NCI-H460 (cell line): ENCODE data around the gene SCN3B. TPM values are rescaled to one million over a fixed set of nuclear protein-coding genes. Genes with fewer than 3 reads are reported as not detected.

Source experiments
- DNase-seq: peaks from one replicate; pipeline ENCODE4 v3.0.0-alpha.2; 2016; ENCODE audit warnings: low read depth; ENCODE audit errors: extremely low read depth
- total RNA-seq: library from RNA; depleted of rRNA; stranded (reverse); fragments of >200 nt; shearing (Covaris generic); gene quantifications from 2 replicates; pipeline ENCODE4 v1.2.3, GENCODE V29; 2014

Gene SCN3B
- total RNA-seq, 1 experiment from 2014 or later: 0.15 TPM

- no peak for DNase-seq
Observed at GRCh38 chr11:123603666-123604065, 50.8 kb downstream of the SCN3B start.

DNA sequence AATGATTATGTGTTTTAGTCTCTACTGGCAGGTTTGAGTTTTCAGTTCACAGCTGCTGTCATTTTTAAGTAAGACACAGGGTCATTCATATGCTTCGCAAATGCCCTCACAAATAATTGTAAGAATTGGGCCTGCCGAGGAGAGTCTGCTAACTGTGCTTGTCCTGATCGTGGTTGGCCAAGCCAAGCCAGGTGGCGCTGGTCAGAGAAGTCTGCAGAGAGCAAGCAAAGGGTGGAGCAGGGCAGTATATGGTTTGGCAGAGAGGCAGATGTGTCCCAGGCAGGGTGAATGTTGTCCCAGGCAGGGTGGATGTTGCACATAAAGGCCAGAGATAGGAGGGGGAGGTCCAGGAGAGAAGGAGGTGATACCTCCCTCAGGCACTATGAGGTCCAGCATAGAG is 52.7 kb downstream of the SCN3B start:
- DNase-seq: no peak

GRCh38 chr11:123601136-123601535 is 53.3 kb downstream of the SCN3B start:
- no peak for DNase-seq

DNA sequence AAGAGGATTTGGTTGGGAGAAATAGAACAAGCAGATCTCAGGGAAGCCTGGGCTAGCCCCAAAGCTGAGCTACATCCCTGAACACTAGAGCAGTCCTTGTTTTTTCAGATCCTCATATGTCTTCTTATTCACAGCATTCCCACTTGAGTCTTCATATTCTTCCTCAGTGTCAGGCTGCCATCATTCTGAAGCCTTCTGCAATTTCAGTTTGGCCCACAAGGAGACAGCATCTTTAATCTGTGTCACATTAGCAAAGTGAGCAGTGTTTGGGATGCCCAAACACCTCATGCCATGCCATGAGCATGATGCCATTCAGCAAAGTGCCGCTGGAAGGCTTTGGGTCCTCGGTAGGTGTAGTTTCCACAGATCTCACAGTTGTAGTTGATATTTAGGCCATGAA is 56.6 kb downstream of the SCN3B start:
- DNase-seq: no peak

DNA sequence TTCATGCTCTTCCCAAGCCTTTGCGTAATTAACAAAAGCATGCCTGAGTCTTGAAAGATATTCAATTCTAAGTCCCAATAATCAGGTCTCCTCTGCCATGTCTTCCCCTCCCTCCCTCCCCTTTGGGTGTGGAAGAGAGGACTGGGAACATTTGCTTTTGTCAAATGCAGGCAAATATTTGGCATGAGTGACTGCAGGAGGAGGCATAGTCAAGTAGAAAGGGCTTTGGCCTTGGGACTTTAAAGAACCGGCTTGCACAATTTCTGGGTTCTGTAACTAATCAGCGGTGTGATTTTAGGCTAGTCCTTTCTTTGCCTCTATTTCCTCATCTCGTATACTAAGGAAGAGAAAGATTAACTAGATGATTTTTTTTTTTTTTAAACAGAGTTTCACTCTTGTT is 59.5 kb downstream of the SCN3B start:
- DNase-seq: no peak

DNA sequence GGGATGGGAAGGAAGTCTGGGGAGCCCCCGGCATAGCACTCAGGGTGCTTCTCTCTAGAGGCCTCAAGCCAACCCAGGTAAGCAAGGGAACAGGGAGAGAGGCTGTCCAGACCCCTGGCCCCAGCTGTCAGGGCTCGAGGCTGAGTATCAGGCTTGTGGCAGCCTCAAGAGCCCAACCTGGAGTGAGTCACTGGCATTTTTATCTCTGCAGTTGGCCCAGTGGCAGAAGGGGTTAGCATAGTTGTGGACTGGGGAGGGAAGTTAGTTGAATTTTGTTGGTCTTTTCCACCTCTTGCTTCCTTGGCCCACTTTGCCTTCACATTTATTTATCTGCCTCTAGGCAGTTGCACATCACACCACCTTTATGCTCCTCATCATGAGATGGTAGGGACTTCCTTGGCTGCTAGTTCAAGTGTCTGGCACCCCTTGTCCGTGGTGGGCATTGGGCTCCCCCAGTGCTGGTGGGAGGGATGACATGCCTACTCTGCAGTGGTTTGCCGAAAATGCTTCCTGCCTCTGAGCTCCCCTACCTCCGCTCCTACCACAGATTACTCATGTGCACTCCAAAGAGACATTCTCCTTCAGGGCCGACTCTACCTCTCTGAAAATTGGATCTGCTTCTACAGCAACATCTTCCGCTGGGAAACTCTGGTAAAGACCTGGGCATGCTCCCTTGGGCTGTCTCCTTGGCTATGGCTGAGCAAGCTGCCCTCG is 60.1 kb downstream of the SCN3B start:
- no peak for DNase-seq

GRCh38 chr11:123593570-123593969 is 60.9 kb downstream of the SCN3B start:
- no peak for DNase-seq

DNA sequence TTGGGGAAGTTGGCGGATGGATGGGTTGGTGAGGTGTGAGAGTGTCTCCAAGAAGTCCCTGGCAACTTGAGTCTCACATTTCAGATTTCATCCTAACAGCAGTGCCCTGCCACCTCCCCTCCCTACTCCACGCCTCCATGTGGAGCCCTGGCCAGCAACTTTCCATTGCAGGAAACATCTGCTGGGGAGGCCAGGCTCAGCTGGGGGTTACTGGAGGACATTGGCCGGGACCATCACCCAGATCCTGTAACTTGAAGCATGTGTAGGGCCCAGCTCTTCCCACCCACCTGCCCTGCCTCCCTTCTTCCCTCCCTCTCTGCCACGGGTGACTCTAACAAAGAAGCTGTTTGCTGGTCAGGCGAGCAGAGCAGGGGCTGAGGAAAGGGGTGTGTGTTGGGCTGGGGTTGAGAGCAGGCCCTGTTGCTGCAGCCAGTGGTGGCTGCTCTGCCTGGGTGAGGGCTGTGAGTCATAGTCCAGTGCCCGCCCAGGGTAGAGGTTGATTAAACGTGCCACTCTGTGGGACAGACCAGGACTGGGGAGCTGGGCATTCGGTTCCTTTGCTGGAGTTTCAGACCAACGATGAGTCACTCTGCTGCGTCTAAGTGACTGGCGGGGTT is 64.0 kb downstream of the SCN3B start:
- DNase-seq: no peak

- DNase-seq: no peak
Observed at GRCh38 chr11:123588864-123589262, 65.6 kb downstream of the SCN3B start.

DNA sequence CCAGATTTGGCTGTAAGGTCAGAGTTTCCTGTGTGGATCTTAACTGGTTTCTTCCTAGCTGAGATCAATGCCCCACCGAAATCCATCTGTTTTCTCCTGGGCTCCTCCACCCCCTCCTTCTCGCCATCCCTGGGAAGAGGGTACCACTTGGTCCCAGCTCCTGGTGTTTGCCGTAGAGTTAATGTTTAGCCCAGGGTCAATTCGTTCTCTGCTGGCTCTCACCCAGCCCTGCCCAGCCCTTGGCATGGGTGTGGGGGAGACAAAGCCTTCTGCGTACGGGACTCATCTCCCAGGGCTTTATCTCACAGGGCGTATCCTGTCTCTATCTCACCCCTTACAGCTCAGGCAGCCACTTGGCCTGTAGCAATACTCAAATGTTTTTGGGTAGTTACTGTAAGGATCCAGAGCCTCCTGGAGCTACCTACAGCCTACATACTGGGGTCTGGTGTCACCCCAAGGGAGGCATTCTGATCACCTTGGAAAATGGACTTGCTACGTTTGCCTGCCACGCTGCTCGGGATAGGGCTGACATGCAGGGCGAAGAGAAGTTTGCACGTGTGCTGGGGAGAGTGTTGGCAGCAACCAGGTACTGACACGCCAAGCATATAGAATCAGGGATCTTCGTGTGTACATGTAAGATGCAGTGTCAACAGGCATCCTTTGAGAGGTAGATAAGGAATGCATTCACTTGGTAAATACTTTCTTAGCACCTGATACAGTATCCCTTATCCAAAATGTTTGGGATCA is 66.1 kb downstream of the SCN3B start:
- DNase-seq: no peak

DNA sequence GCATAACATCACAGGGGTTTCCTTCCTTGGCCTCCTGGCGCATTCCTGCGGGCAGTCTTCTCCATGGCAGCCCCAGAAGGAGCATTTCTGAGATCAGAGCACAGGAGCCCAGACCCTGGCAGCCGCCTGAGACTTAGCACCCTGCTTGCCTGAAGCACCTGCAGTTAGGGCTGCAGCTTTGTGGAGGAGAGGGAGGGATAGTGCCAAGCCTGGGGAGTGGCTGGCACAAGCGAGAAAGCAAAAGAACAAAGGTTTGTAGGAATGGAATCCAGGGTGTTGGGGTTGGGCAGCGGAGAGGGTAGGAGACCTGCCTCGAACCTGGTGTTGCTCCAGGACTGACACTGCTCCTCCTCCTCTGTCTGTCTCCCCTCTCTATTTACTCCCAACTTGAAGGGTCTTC is 66.9 kb downstream of the SCN3B start:
- no peak for DNase-seq

GRCh38 chr11:123587044-123587443 is 67.4 kb downstream of the SCN3B start:
- peak; percentile 19 for DNase-seq

- DNase-seq: no peak
Observed at GRCh38 chr11:123586568-123586967, 67.9 kb downstream of the SCN3B start.

DNA sequence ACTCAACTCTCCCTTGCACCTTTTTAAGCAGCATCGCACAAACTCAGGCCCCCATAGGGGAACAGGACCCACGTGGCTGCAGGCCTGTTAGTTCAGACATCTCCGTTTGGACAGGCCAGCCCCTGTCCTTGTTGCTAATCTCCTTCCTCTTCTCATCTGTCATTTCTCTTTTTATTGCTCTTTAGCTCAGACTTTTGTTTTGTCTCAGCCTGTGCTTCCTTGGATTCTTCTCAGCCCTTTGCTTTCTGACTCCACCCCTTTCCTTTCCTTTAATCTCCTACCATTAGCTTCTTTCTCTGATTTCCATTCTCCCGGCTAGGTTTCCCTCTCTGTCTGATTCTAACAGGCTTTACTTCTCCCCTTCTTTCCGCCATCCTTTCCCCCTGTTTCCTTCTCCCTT is 68.7 kb downstream of the SCN3B start:
- DNase-seq: no peak

DNA sequence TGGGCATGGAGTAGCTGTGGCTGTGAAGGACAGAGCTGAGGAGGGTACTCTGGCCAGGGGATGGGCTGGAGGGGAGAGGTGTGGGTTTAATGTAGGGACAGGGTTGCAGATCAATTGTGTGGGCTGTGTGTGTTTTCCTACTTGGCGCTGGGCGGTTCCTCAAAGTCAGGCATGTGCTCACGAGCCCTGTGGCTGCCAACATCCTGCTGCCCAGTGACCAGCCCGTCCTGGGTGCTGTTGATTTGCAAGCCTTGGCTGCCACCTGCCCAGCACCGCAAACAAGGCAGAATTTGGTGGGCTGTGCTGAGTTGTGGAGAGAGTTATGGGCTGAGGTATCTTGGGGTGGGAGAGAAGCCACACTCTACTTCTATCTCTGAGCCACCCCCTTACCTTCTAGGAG is 69.2 kb downstream of the SCN3B start:
- DNase-seq: no peak

- no peak for DNase-seq
Observed at GRCh38 chr11:123584737-123585136, 69.7 kb downstream of the SCN3B start.

DNA sequence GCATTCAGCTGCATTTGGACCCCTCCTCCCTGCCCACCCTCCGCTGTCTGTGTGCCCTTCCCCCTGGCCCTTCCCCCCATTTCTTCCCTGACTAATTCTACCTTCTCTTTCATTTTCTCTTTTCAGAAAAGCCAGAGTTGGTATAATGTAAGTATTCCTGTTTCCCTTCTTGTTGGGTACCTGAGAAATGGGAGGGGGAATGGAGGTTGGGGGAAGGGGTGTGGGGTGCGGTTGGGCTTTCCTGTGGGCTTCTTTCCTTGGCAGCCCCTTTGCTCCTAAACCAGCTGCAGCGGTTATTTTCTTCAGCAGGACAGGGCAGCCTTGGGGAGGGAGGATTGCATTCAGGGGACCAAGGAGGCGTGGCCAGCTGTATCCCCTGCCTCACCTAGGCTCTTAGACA is 70.2 kb downstream of the SCN3B start:
- DNase-seq: no peak

DNA sequence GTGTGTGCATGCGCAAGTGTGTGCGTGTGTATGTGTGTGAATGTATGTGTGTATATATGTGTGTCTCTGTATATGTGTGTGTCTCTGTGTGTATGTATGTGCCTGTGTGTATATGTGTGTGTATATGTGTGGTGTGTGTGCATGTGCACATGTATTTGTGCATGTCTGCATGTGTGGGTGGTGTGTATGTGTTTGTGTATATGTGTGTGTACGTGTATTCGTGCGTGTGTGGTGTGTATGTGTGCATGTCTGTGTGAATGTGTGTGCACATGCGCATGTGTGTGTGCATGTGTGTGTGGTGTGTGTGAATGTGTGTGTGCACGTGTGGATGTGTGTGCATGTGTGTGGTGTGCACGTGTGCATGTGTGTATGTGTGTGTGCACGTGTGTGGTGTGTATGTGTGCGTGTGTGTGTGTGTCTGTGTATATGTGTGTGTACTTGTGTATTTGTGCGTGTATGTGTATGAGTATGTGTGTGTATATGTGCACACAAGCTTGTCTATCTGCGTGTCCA is 71.4 kb downstream of the SCN3B start:
- DNase-seq: no peak

DNA sequence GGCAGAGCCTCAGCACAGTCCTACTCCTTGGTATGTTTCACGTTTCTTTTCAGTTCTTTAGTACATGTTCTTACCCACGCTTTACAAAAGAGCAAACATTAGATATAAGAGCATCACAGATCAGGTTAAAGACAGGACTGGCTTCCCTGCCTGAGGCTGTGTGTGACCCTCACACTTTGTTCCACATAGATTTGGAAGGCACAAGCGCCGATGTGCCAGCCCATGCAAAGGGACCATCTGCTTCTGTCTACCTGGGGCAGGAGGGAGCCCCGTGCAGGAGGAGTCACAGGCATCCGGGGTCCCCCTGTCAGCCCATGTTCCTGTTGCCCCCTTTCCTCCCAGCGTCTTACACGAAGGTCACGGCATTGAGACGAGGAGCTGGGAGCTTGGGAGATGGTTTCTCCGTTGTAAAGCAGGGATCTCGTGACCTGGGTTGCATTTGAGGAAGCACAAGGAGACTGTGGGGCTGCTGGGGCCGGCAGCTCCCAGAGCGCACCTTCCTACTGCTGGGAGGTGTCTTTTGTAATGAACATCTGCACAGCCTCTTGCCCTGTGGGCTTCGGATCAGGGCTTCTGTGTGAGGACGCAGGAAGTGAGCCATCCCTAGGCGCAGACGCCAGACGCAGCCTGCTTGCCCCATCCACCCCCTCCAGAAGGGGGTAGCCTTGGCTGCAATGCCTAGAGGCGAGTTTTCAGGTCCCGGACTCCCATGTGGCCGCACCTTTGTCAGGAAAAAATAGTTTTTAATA is 72.6 kb downstream of the SCN3B start:
- DNase-seq: no peak

GRCh38 chr11:123580557-123581275 is 73.7 kb downstream of the SCN3B start:
- DNase-seq: peak; percentile 43
